CD4-positive, alpha-beta T cell treated with Interleukin-17A for 1 hour (primary cell): Measurements from ENCODE around the gene KLC1.
A peak's percentile ranks its signal among the peaks of the same experiment; 100 is the strongest.
"Not testable (repeated sequence)": the region's sequence is repeated elsewhere in the genome, so short reads cannot be mapped to it uniquely, and the experiment has no call there.

Source experiments
- DNase-seq: peaks from one replicate; pipeline ENCODE4 v3.0.0-alpha.2; 2020

Gene KLC1

GRCh38 chr14:103663506-103663905, 34.5 kb downstream of the KLC1 start:
- no peak for DNase-seq

- no peak for DNase-seq
Observed at GRCh38 chr14:103667671-103668070, 38.7 kb downstream of the KLC1 start.

- DNase-seq: no peak
Observed at GRCh38 chr14:103668117-103668516, 39.1 kb downstream of the KLC1 start.

GRCh38 chr14:103669370-103669769, 40.4 kb downstream of the KLC1 start:
- no peak for DNase-seq

GRCh38 chr14:103671911-103672310, 42.9 kb downstream of the KLC1 start:
- no peak for DNase-seq

GRCh38 chr14:103675957-103676356, 46.9 kb downstream of the KLC1 start:
- DNase-seq: no peak

- no peak for DNase-seq
Observed at GRCh38 chr14:103676881-103677675, 48.1 kb downstream of the KLC1 start.

GRCh38 chr14:103679351-103679750, 50.3 kb downstream of the KLC1 start:
- peak; percentile 32 for DNase-seq

GRCh38 chr14:103680491-103681231, 51.6 kb downstream of the KLC1 start:
- no peak for DNase-seq

- DNase-seq: no peak
Observed at GRCh38 chr14:103683139-103683538, 54.1 kb downstream of the KLC1 start.

GRCh38 chr14:103684471-103684870, 55.5 kb downstream of the KLC1 start:
- DNase-seq: no peak

GRCh38 chr14:103684871-103685270, 55.9 kb downstream of the KLC1 start:
- no peak for DNase-seq

GRCh38 chr14:103685276-103686211, 56.5 kb downstream of the KLC1 start:
- no peak for DNase-seq

GRCh38 chr14:103686831-103687485, 57.9 kb downstream of the KLC1 start:
- DNase-seq: no peak

GRCh38 chr14:103687712-103688111, 58.7 kb downstream of the KLC1 start:
- no peak for DNase-seq

GRCh38 chr14:103688441-103688840, 59.4 kb downstream of the KLC1 start:
- DNase-seq: no peak

- DNase-seq: no peak
Observed at GRCh38 chr14:103688906-103689902, 60.2 kb downstream of the KLC1 start.

GRCh38 chr14:103690332-103690731, 61.3 kb downstream of the KLC1 start:
- DNase-seq: no peak

GRCh38 chr14:103691655-103692054, 62.6 kb downstream of the KLC1 start:
- DNase-seq: not testable (repeated sequence)

- no peak for DNase-seq
Observed at GRCh38 chr14:103692159-103692558, 63.1 kb downstream of the KLC1 start.

GRCh38 chr14:103692871-103693270, 63.9 kb downstream of the KLC1 start:
- DNase-seq: no peak
